Mesendoderm (in vitro differentiated cells): ENCODE results near the gene EPHA3.

Experiments
- DNase-seq: peaks from one replicate; pipeline ENCODE4 v3.0.0; 2013
- H2AK5ac ChIP-seq: 2 replicates; pipeline ENCODE4 v1.6.1; 2013; ENCODE audit warnings: low read length, inconsistent platforms
- H2BK120ac ChIP-seq: 2 replicates; pipeline ENCODE4 v1.6.1; 2013; ENCODE audit warnings: low read depth, mild to moderate bottlenecking, low read length, moderate library complexity, mixed read lengths
- H2BK15ac ChIP-seq: replicated peaks from 2 replicates; pipeline ENCODE4 v1.6.1; 2013; ENCODE audit warnings: low read depth, mild to moderate bottlenecking, moderate library complexity
- H2BK5ac ChIP-seq: 2 replicates; pipeline ENCODE4 v1.6.1; 2013; ENCODE audit warnings: low read length, inconsistent platforms
- H3K18ac ChIP-seq: 2 replicates; pipeline ENCODE4 v1.6.1; 2013; ENCODE audit warnings: mild to moderate bottlenecking, low read length, mixed read lengths
- H3K23ac ChIP-seq: one replicate; pipeline ENCODE4 v1.6.1; 2013; ENCODE audit warnings: low read length
- H3K27ac ChIP-seq: 2 replicates; pipeline ENCODE4 v1.5.1; 2013; ENCODE audit warnings: low read depth, mild to moderate bottlenecking, inconsistent platforms, low read length, moderate library complexity
- H3K27me3 ChIP-seq: 2 replicates; pipeline ENCODE4 v1.6.1; 2013; ENCODE audit warnings: low read length, control low read depth, mild to moderate bottlenecking, inconsistent platforms; ENCODE audit not compliant: insufficient read depth, poor library complexity
- H3K36me3 ChIP-seq: 2 replicates; pipeline ENCODE4 v1.6.1; 2013; ENCODE audit warnings: low read length, inconsistent platforms; ENCODE audit not compliant: control insufficient read depth, insufficient read depth
- H3K4ac ChIP-seq: one replicate; pipeline ENCODE4 v1.6.1; 2013; ENCODE audit warnings: low read depth, mild to moderate bottlenecking, low read length, moderate library complexity
- H3K4me1 ChIP-seq: 2 replicates; pipeline ENCODE4 v1.6.1; 2013; ENCODE audit warnings: low read depth, low read length, inconsistent platforms; ENCODE audit not compliant: control insufficient read depth
- H3K4me2 ChIP-seq: 2 replicates; pipeline ENCODE4 v1.6.1; 2013; ENCODE audit warnings: low read length
- H3K4me3 ChIP-seq: 2 replicates; pipeline ENCODE4 v1.5.1; 2013; ENCODE audit warnings: mild to moderate bottlenecking, low read length
- H3K56ac ChIP-seq: one replicate; pipeline ENCODE4 v1.6.1; 2013; ENCODE audit warnings: low read length
- H3K79me1 ChIP-seq: 2 replicates; pipeline ENCODE4 v1.6.1; 2013; ENCODE audit warnings: low read length, inconsistent platforms
- H3K79me2 ChIP-seq: 2 replicates; pipeline ENCODE4 v1.6.1; 2013; ENCODE audit warnings: mild to moderate bottlenecking, low read length; ENCODE audit not compliant: control insufficient read depth, insufficient read depth
- H3K9ac ChIP-seq: 2 replicates; pipeline ENCODE4 v1.6.1; 2013; ENCODE audit warnings: low read length, inconsistent platforms
- H4K5ac ChIP-seq: one replicate; pipeline ENCODE4 v1.6.1; 2013; ENCODE audit warnings: low read length
- H4K8ac ChIP-seq: one replicate; pipeline ENCODE4 v1.6.1; 2013; ENCODE audit warnings: low read depth, mild to moderate bottlenecking, control low read depth, low read length, moderate library complexity
- WGBS: extraction: QIAGEN DNeasy Blood & Tissue Kit; methylation state at CpG from one replicate; pipeline ENCODE4 v1.1.7; 2013; ENCODE audit warnings: low lambda C conversion rate, missing lambda C conversion rate; ENCODE audit not compliant: insufficient coverage; ENCODE audit errors: extremely low coverage; 5-methylcytosine and 5-hydroxymethylcytosine counted together

EPHA3 gene

DNA sequence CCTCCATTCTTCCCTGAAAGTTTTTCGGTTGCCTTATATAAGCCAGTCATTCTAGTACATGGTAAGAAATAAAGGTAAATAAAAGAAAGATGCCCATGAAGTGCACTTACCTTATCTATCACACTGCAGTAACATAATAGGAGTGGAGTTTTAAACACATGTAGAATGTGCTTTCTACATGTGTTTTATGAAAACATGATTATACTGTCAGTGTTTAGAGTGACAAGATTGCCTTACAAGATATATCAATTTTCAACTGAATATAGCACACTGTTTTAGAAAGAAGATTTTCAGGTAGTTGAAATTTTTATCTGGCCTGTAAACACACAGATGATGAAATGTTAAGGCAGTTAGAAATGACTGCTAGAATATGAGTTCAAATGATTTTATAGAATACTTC lies 219.6 kb downstream of the EPHA3 start:
- no CpG with 5 or more reads among the region's 1 CpG for WGBS
- no peaks in the 10 kb centered on the region for H3K36me3 ChIP-seq
- no peak overlapping the region for H2BK120ac ChIP-seq
- H2AK5ac ChIP-seq = no peak overlapping the region
- no peak overlapping the region for H3K4ac ChIP-seq
- no peaks in the 10 kb centered on the region for H3K4me1 ChIP-seq
- no peak overlapping the region for H4K5ac ChIP-seq
- no peaks in the 10 kb centered on the region for H3K27me3 ChIP-seq
- no peak overlapping the region for H2BK15ac ChIP-seq
- H3K27ac ChIP-seq = no peak overlapping the region
- H3K56ac ChIP-seq = no peak overlapping the region
- H3K4me2 ChIP-seq = no peak overlapping the region
- no peak overlapping the region for H2BK5ac ChIP-seq
- no peaks in the 10 kb centered on the region for H3K79me2 ChIP-seq
- H3K23ac ChIP-seq = no peak overlapping the region
- H4K8ac ChIP-seq = no peak overlapping the region
- no peaks in the 10 kb centered on the region for H3K79me1 ChIP-seq
- no peak overlapping the region for H3K4me3 ChIP-seq
- no peak overlapping the region for H3K18ac ChIP-seq
- no peak for DNase-seq
- H3K9ac ChIP-seq = no peak overlapping the region

DNA sequence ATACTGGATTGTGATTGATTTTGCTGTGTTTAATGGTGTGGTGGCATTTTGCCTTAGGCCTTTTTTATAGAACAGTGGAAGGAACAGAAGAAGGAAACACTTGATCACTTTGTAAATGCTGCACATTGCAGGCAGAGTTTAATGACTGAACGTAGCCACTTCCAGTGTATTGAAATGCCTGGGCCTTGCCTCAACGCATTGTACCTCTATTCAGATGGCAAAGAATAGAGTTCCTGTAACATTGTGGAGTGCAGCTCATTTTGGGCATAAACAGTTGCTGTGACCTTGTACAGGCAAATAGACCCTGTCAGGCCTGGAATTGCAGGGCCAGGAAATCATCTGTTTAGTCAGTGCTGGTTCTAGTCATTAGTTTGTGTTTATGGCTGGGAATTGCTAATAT lies 225.0 kb downstream of the EPHA3 start:
- no peaks in the 10 kb centered on the region for H3K27me3 ChIP-seq
- no peak overlapping the region for H3K4ac ChIP-seq
- H3K27ac ChIP-seq = no peak overlapping the region
- no peak overlapping the region for H3K4me2 ChIP-seq
- H3K4me1 ChIP-seq = no peaks in the 10 kb centered on the region
- no peak overlapping the region for H3K56ac ChIP-seq
- H2BK5ac ChIP-seq = no peak overlapping the region
- H3K36me3 ChIP-seq = no peaks in the 10 kb centered on the region
- no peak overlapping the region for H3K18ac ChIP-seq
- H2BK15ac ChIP-seq = no peak overlapping the region
- no peaks in the 10 kb centered on the region for H3K79me1 ChIP-seq
- H2AK5ac ChIP-seq = no peak overlapping the region
- H3K23ac ChIP-seq = no peak overlapping the region
- no peak overlapping the region for H2BK120ac ChIP-seq
- H3K4me3 ChIP-seq = no peak overlapping the region
- no peaks in the 10 kb centered on the region for H3K79me2 ChIP-seq
- no peak for DNase-seq
- H4K5ac ChIP-seq = no peak overlapping the region
- no CpG with 5 or more reads among the region's 2 CpGs for WGBS
- H4K8ac ChIP-seq = no peak overlapping the region
- H3K9ac ChIP-seq = no peak overlapping the region

- H3K9ac ChIP-seq = no peak overlapping the region
- H3K4ac ChIP-seq = no peak overlapping the region
- H4K8ac ChIP-seq = no peak overlapping the region
- H3K36me3 ChIP-seq = no peaks in the 10 kb centered on the region
- no peak overlapping the region for H2BK120ac ChIP-seq
- no peaks in the 10 kb centered on the region for H3K79me2 ChIP-seq
- H3K23ac ChIP-seq = no peak overlapping the region
- no peak overlapping the region for H4K5ac ChIP-seq
- no CpG with 5 or more reads among the region's 2 CpGs for WGBS
- no peak overlapping the region for H2AK5ac ChIP-seq
- no peak overlapping the region for H2BK15ac ChIP-seq
- H2BK5ac ChIP-seq = no peak overlapping the region
- DNase-seq = no peak
- no peak overlapping the region for H3K56ac ChIP-seq
- H3K4me1 ChIP-seq = no peaks in the 10 kb centered on the region
- H3K27me3 ChIP-seq = no peaks in the 10 kb centered on the region
- H3K27ac ChIP-seq = no peak overlapping the region
- no peak overlapping the region for H3K4me2 ChIP-seq
- H3K79me1 ChIP-seq = no peaks in the 10 kb centered on the region
- H3K18ac ChIP-seq = no peak overlapping the region
- no peak overlapping the region for H3K4me3 ChIP-seq
These were observed 225.4 kb downstream of the EPHA3 start for GRCh38 chr3:89332793-89333192.

DNA sequence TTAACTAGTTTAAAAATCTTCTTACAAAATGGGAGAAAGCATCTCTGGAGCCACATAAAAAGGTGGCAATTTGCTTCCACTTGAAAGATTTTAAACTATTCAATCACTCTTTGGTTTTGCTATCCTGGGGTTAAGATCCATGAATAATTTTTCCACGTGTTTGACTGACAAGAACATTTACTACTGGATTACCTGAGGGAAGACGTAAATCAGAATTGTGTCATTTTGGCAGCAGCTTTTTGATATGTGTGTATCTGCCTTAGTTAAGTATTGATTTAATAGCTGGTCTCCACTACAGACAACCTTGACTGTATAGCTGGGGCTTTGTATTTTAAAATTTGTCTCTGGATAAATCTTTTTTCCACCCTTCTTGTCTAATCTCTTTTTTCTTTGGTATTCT lies 228.3 kb downstream of the EPHA3 start:
- H3K4me2 ChIP-seq = no peak overlapping the region
- H3K4me3 ChIP-seq = no peak overlapping the region
- no peak overlapping the region for H3K56ac ChIP-seq
- no peak overlapping the region for H3K9ac ChIP-seq
- H3K79me1 ChIP-seq = no peaks in the 10 kb centered on the region
- no peak overlapping the region for H2BK15ac ChIP-seq
- H2BK120ac ChIP-seq = no peak overlapping the region
- no peak for DNase-seq
- no peaks in the 10 kb centered on the region for H3K27me3 ChIP-seq
- no peaks in the 10 kb centered on the region for H3K4me1 ChIP-seq
- no peak overlapping the region for H3K27ac ChIP-seq
- H3K23ac ChIP-seq = no peak overlapping the region
- no CpG with 5 or more reads among the region's 2 CpGs for whole genome bisulfite sequencing
- H2BK5ac ChIP-seq = no peak overlapping the region
- no peaks in the 10 kb centered on the region for H3K79me2 ChIP-seq
- no peak overlapping the region for H4K5ac ChIP-seq
- no peak overlapping the region for H3K18ac ChIP-seq
- H3K36me3 ChIP-seq = no peaks in the 10 kb centered on the region
- no peak overlapping the region for H2AK5ac ChIP-seq
- no peak overlapping the region for H4K8ac ChIP-seq
- no peak overlapping the region for H3K4ac ChIP-seq

- H2BK5ac ChIP-seq = no peak overlapping the region
- H3K79me1 ChIP-seq = no peaks in the 10 kb centered on the region
- H4K5ac ChIP-seq = no peak overlapping the region
- H3K4me1 ChIP-seq = no peaks in the 10 kb centered on the region
- H2AK5ac ChIP-seq = no peak overlapping the region
- DNase-seq = no peak
- no peak overlapping the region for H3K4me2 ChIP-seq
- H3K9ac ChIP-seq = no peak overlapping the region
- no CpG with 5 or more reads among the region's 2 CpGs for WGBS
- H2BK120ac ChIP-seq = no peak overlapping the region
- H3K4ac ChIP-seq = no peak overlapping the region
- no peak overlapping the region for H3K56ac ChIP-seq
- H3K27me3 ChIP-seq = no peaks in the 10 kb centered on the region
- no peaks in the 10 kb centered on the region for H3K79me2 ChIP-seq
- no peak overlapping the region for H2BK15ac ChIP-seq
- no peak overlapping the region for H3K23ac ChIP-seq
- H3K18ac ChIP-seq = no peak overlapping the region
- H3K36me3 ChIP-seq = no peaks in the 10 kb centered on the region
- H3K4me3 ChIP-seq = no peak overlapping the region
- no peak overlapping the region for H3K27ac ChIP-seq
- no peak overlapping the region for H4K8ac ChIP-seq
These were observed 233.0 kb downstream of the EPHA3 start for GRCh38 chr3:89340408-89340807.

DNA sequence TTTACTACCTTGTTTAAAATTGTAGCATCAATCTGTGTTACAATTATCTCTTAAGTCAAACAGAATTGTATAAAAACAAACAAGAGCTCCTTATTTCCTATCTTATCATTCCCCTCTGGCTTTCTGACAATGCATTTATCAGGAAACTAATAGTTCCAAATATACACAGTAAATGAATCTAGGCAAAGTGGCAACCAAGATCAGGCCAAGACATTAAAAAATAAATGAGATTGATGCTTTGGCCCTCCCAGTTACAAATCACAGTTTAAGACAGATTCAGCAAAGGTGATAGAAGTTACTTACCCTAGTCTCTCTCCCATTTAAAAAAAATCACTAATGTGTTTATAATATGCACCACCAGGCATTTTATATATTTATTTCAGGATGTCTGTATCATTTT lies 236.7 kb downstream of the EPHA3 start:
- no peaks in the 10 kb centered on the region for H3K79me1 ChIP-seq
- DNase-seq = no peak
- no peak overlapping the region for H3K4me3 ChIP-seq
- no peak overlapping the region for H2BK15ac ChIP-seq
- no peak overlapping the region for H2AK5ac ChIP-seq
- H3K4ac ChIP-seq = no peak overlapping the region
- H3K79me2 ChIP-seq = no peaks in the 10 kb centered on the region
- no peak overlapping the region for H3K23ac ChIP-seq
- no peaks in the 10 kb centered on the region for H3K36me3 ChIP-seq
- no peak overlapping the region for H3K27ac ChIP-seq
- H4K5ac ChIP-seq = no peak overlapping the region
- no peak overlapping the region for H3K18ac ChIP-seq
- no peak overlapping the region for H2BK5ac ChIP-seq
- H3K4me2 ChIP-seq = no peak overlapping the region
- no peak overlapping the region for H2BK120ac ChIP-seq
- no peaks in the 10 kb centered on the region for H3K27me3 ChIP-seq
- H4K8ac ChIP-seq = no peak overlapping the region
- H3K4me1 ChIP-seq = no peaks in the 10 kb centered on the region
- H3K56ac ChIP-seq = no peak overlapping the region
- H3K9ac ChIP-seq = no peak overlapping the region
